SK-N-SH (cell line): ENCODE results near the gene SCAF11. TPM values are rescaled to one million over a fixed set of nuclear protein-coding genes. Genes with fewer than 3 reads are reported as not detected.

ENCODE experiments used
- CTCF ChIA-PET: fragments of 300-600, 350-600 bp; formaldehyde crosslinking; extraction: SDS; loops from one replicate; lab custom pipeline; 2021; lab: Yijun Ruan, JAX
- POLR2A ChIA-PET: fragments of 350-600 bp; sonication (Branson Sonifier 250); formaldehyde crosslinking; extraction: SDS; loops from one replicate; lab custom pipeline; 2020; ENCODE audit warnings: antibody characterized with exemption, inconsistent platforms; lab: Yijun Ruan, JAX
- DNase-seq: peaks from one replicate; pipeline ENCODE4 v3.0.0; 2012
- H2AFZ ChIP-seq: fragments of 200-600 bp; sonication (generic); 2 replicates; pipeline ENCODE4 v1.8.1; 2016; ENCODE audit warnings: antibody characterized with exemption, mild to moderate bottlenecking, low read depth
- H3F3A ChIP-seq: fragments of 200-600 bp; sonication (generic); replicated peaks from 2 replicates; pipeline ENCODE3; 2016; ENCODE audit warnings: antibody characterized with exemption, mild to moderate bottlenecking; ENCODE audit not compliant: insufficient read depth
- H3K27ac ChIP-seq, 2 experiments: fragments of 200-500 bp in 1 of 2; fragments of 200-600 bp in 1 of 2; sonication (Bioruptor generic) in 1 of 2; sonication (generic), shearing (Covaris generic) in 1 of 2; 2 replicates each; pipeline versions ENCODE4 v1.5.1 to v1.6.1; 2014 to 2016; ENCODE audit warnings: low read depth in 2 of 2, inconsistent platforms in 1 of 2, low read length in 1 of 2, mild to moderate bottlenecking in 1 of 2, mixed read lengths in 1 of 2
- H3K27me3 ChIP-seq: fragments of 200-600 bp; sonication (generic), shearing (Covaris generic); 2 replicates; pipeline ENCODE4 v1.6.1; 2016; ENCODE audit warnings: mixed run types; ENCODE audit not compliant: insufficient read depth
- H3K36me3 ChIP-seq, 2 experiments: fragments of 200-500 bp in 1 of 2; fragments of 200-600 bp in 1 of 2; sonication (Bioruptor generic) in 1 of 2; sonication (generic) in 1 of 2; replicated peaks in 1 of 2; 2 replicates each; pipeline versions ENCODE3 to v1.5.1; 2014 to 2016; ENCODE audit warnings: low read length in 1 of 2, mild to moderate bottlenecking in 1 of 2; ENCODE audit not compliant: insufficient read depth in 2 of 2, control insufficient read depth in 1 of 2
- H3K4me1 ChIP-seq, 2 experiments: fragments of 200-500 bp in 1 of 2; fragments of 200-600 bp in 1 of 2; sonication (Bioruptor generic) in 1 of 2; sonication (generic), shearing (Covaris generic) in 1 of 2; 2 replicates each; pipeline versions ENCODE4 v1.5.1 to v1.6.1; 2014 to 2016; ENCODE audit warnings: low read depth in 1 of 2, low read length in 1 of 2, mixed run types in 1 of 2; ENCODE audit not compliant: insufficient read depth in 2 of 2, control insufficient read depth in 1 of 2
- H3K4me2 ChIP-seq: fragments of 200-600 bp; sonication (generic), shearing (Covaris generic); 2 replicates; pipeline ENCODE4 v1.6.1; 2017; ENCODE audit warnings: mixed run types
- H3K4me3 ChIP-seq, 2 experiments: fragments of 200-500 bp in 1 of 2; fragments of 200-600 bp in 1 of 2; sonication (Bioruptor generic) in 1 of 2; sonication (generic), shearing (Covaris generic) in 1 of 2; 2 replicates each; pipeline versions ENCODE4 v1.5.1 to v1.8.1; 2014 to 2016; ENCODE audit warnings: low read depth in 2 of 2, inconsistent platforms in 1 of 2, low read length in 1 of 2, mild to moderate bottlenecking in 1 of 2, mixed read lengths in 1 of 2, moderate library complexity in 1 of 2
- H3K79me2 ChIP-seq: fragments of 200-600 bp; sonication (generic); 2 replicates; pipeline ENCODE4 v1.8.1; 2017; ENCODE audit warnings: mild to moderate bottlenecking; ENCODE audit not compliant: insufficient read depth
- H3K9ac ChIP-seq: fragments of 200-600 bp; sonication (generic); 2 replicates; pipeline ENCODE4 v1.6.1; 2017; ENCODE audit warnings: mixed run types
- H3K9me2 ChIP-seq: fragments of 200-600 bp; sonication (generic); 2 replicates; pipeline ENCODE4 v1.6.1; 2017; ENCODE audit warnings: mixed run types
- H3K9me3 ChIP-seq: fragments of 200-600 bp; sonication (generic); 2 replicates; pipeline ENCODE4 v1.6.1; 2017; ENCODE audit warnings: mixed run types, mild to moderate bottlenecking, moderate library complexity
- H4K20me1 ChIP-seq: fragments of 200-600 bp; sonication (generic); 2 replicates; pipeline ENCODE4 v1.6.1; 2017; ENCODE audit warnings: mild to moderate bottlenecking, mixed run types; ENCODE audit not compliant: insufficient read depth
- JUND ChIP-seq: IDR thresholded peaks from 2 replicates; pipeline ENCODE4 v1.4.0; 2012
- NRF1 ChIP-seq: IDR thresholded peaks from 2 replicates; pipeline ENCODE4 v1.6.1; 2012; ENCODE audit warnings: low read depth, mild to moderate bottlenecking, low read length
- POLR2AphosphoS5 ChIP-seq: IDR thresholded peaks from 2 replicates; pipeline ENCODE4 v1.6.1; 2012; ENCODE audit warnings: low read depth, low read length
- RAD21 ChIP-seq: IDR thresholded peaks from 2 replicates; pipeline ENCODE4 v1.6.1; 2012; ENCODE audit warnings: mild to moderate bottlenecking, low read length
- RCOR1 ChIP-seq: fragments of 150-350 bp; IDR thresholded peaks from 2 replicates; pipeline ENCODE4 v1.6.1; 2017; ENCODE audit warnings: antibody characterized with exemption, low read length
- RFX5 ChIP-seq: IDR thresholded peaks from 2 replicates; pipeline ENCODE4 v1.6.1; 2012; ENCODE audit warnings: mild to moderate bottlenecking, improper control_type of control experiment, low read length
- SMC3 ChIP-seq: IDR thresholded peaks from 2 replicates; pipeline ENCODE4 v1.6.1; 2012; ENCODE audit warnings: low read depth, low read length, improper control_type of control experiment
- TCF12 ChIP-seq: IDR thresholded peaks from 2 replicates; pipeline ENCODE4 v1.4.0; 2012
- YY1 ChIP-seq: IDR thresholded peaks from 2 replicates; pipeline ENCODE4 v1.4.0; 2012; ENCODE audit warnings: low read depth, mild to moderate bottlenecking
- WGBS: methylation state at CpG from one replicate; pipeline ENCODE4 v1.1.6; 2017; ENCODE audit warnings: low lambda C conversion rate; 5-methylcytosine and 5-hydroxymethylcytosine counted together
- polyA plus RNA-seq, 3 experiments: library from polyadenylated mRNA; depleted of rRNA; stranded (reverse); fragments of >200 nt; gene quantifications; 2 replicates each; pipeline ENCODE4 v1.2.3, GENCODE V29; 2012
- TF ChIP-seq, protein P1 (sequence below): IDR thresholded peaks from 2 replicates; pipeline ENCODE4; 2012
- TF ChIP-seq, protein P2 (sequence below): fragments of 150-350 bp; IDR thresholded peaks from 2 replicates; pipeline ENCODE4 v1.6.1; 2017; ENCODE audit warnings: antibody characterized with exemption, low read length, low read depth, borderline replicate concordance
- TF ChIP-seq, protein P3 (sequence below): fragments of 200-600 bp; sonication (generic); IDR thresholded peaks from 2 replicates; pipeline ENCODE4 v1.6.1; 2017; ENCODE audit warnings: antibody characterized with exemption, mild to moderate bottlenecking, moderate library complexity

SCAF11 gene
- polyA plus RNA-seq, 1 of the 3 experiments (the other 2 are of a cell fraction), result 26.1 TPM

DNA sequence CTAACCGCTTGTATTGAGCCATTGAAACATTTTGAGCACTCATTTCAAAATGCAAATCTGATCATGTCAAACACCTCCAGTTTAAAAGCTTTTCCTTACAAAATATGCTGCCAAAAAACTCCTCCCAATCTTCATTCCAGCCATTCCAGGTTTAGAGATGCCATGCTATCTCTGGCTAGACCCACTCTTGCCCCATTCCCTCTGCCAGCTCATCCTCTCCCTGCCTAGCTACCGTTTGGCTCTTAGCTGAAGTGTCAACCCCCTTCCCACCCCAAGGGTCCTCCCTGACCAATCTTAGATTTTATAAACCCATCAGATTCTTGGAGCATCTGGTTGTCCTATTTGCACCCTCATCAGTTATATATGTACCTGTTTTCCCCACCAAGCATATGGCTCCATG lies 75.0 kb downstream of the SCAF11 start:
- ChIA-PET CTCF (interaction anchor here (1.1 kb wide), 1 partner anchor 10 kb away, joined by 3 read pairs; no protein-coding TSS in a partner anchor), POLR2A (no interaction called here)
- H3K4me3 ChIP-seq, result no peak overlapping the region
- H3F3A ChIP-seq, result peaks cover 34% of the 10 kb centered on the region
- WGBS, result 90% methylated on average over 2 of the region's 2 CpGs
- no peak overlapping the region for H3K27ac ChIP-seq
- H3K4me2 ChIP-seq, result no peak overlapping the region
- H3K4me1 ChIP-seq, result peaks cover 0 to 15% of the 10 kb centered on the region in 2 experiments; a peak in 2 of 4 replicates
- TF ChIP-seq RCOR1 (no peak), RAD21 (no peak), POLR2AphosphoS5 (0 out of 2 replicates have a peak, but pooled peaks have one; percentile 28), NRF1 (no peak), TCF12 (no peak), YY1 (no peak), JUND (no peak)
- TF ChIP-seq, protein P1, sequence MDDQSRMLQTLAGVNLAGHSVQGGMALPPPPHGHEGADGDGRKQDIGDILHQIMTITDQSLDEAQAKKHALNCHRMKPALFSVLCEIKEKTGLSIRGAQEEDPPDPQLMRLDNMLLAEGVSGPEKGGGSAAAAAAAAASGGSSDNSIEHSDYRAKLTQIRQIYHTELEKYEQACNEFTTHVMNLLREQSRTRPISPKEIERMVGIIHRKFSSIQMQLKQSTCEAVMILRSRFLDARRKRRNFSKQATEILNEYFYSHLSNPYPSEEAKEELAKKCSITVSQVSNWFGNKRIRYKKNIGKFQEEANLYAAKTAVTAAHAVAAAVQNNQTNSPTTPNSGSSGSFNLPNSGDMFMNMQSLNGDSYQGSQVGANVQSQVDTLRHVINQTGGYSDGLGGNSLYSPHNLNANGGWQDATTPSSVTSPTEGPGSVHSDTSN, result no peak
- H3K9me3 ChIP-seq, result no peaks in the 10 kb centered on the region
- no peak overlapping the region for H2AFZ ChIP-seq
- no peak overlapping the region for H3K9ac ChIP-seq
- peaks cover 12 to 19% of the 10 kb centered on the region in 2 experiments for H3K36me3 ChIP-seq
- DNase-seq, result no peak
- no peaks in the 10 kb centered on the region for H3K9me2 ChIP-seq
- no peaks in the 10 kb centered on the region for H3K27me3 ChIP-seq
- H4K20me1 ChIP-seq, result no peaks in the 10 kb centered on the region
- H3K79me2 ChIP-seq, result no peaks in the 10 kb centered on the region

DNA sequence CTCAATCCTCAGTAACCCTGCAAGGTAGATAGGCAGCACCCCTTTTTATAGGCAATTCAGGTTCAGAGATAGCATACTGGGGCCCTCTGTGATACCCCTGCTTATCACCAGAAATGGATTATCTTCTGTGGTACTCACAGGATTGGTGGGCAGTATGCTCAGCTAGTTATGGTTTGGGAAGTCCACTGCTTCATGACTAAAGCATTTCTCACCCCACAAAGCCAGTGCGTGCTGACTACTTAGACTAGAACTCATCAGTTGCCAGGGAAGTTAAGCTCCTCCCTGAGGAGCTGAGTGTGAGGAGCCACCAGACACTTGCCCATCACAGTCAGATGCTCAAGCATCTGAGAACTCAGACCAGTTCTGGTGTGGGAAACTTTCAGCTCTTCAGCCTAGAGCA lies 76.3 kb downstream of the SCAF11 start:
- CTCF ChIA-PET, result interaction anchor here (1.0 to 1.8 kb wide), 2 partner anchors 10 to 20 kb away, joined by 3 to 8 read pairs; no protein-coding TSS in a partner anchor
- peaks cover 0 to 15% of the 10 kb centered on the region in 2 experiments; a peak in 2 of 4 replicates for H3K4me1 ChIP-seq
- POLR2A ChIA-PET, result no interaction called here

More for the DNA sequence above, 76.3 kb downstream of the SCAF11 start:
- H3K9me2 ChIP-seq, result no peaks in the 10 kb centered on the region
- H3K79me2 ChIP-seq, result no peaks in the 10 kb centered on the region
- no peak overlapping the region for H3K4me2 ChIP-seq
- TF ChIP-seq SMC3 (no peak), POLR2AphosphoS5 (0 out of 2 replicates have a peak, but pooled peaks have one; percentile 26), RFX5 (peak; percentile 91)
- TF ChIP-seq, protein P2, sequence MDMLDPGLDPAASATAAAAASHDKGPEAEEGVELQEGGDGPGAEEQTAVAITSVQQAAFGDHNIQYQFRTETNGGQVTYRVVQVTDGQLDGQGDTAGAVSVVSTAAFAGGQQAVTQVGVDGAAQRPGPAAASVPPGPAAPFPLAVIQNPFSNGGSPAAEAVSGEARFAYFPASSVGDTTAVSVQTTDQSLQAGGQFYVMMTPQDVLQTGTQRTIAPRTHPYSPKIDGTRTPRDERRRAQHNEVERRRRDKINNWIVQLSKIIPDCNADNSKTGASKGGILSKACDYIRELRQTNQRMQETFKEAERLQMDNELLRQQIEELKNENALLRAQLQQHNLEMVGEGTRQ, result no peak
- TF ChIP-seq, protein P1, result peak; percentile 22; the same call in 1 of the 2 replicates
- TF ChIP-seq, protein P3, sequence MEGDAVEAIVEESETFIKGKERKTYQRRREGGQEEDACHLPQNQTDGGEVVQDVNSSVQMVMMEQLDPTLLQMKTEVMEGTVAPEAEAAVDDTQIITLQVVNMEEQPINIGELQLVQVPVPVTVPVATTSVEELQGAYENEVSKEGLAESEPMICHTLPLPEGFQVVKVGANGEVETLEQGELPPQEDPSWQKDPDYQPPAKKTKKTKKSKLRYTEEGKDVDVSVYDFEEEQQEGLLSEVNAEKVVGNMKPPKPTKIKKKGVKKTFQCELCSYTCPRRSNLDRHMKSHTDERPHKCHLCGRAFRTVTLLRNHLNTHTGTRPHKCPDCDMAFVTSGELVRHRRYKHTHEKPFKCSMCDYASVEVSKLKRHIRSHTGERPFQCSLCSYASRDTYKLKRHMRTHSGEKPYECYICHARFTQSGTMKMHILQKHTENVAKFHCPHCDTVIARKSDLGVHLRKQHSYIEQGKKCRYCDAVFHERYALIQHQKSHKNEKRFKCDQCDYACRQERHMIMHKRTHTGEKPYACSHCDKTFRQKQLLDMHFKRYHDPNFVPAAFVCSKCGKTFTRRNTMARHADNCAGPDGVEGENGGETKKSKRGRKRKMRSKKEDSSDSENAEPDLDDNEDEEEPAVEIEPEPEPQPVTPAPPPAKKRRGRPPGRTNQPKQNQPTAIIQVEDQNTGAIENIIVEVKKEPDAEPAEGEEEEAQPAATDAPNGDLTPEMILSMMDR, result no peak
- TF ChIP-seq, all 33 proteins: peak for 3
- H4K20me1 ChIP-seq, result no peaks in the 10 kb centered on the region
- H3F3A ChIP-seq, result peaks cover 34% of the 10 kb centered on the region
- no peak overlapping the region; a peak in 1 of 4 replicates for H3K27ac ChIP-seq
- H3K4me3 ChIP-seq, result no peak overlapping the region
- no peaks in the 10 kb centered on the region for H3K27me3 ChIP-seq
- no peak overlapping the region for H3K9ac ChIP-seq
- DNase-seq, result no peak
- no peaks in the 10 kb centered on the region for H3K9me3 ChIP-seq
- 38% methylated on average over 1 of the region's 1 CpG for WGBS
- H2AFZ ChIP-seq, result no peak overlapping the region; the same call in 1 of the 2 replicates
- H3K36me3 ChIP-seq, result peaks cover 9 to 12% of the 10 kb centered on the region in 2 experiments
